GM21526 (cell line): ENCODE measurements around the gene MREG.

Source experiments
- ATAC-seq: cut with Tn5 transposase; IDR thresholded peaks from one replicate; pipeline ENCODE4 v1.9.1; 2021; ENCODE audit warnings: moderate library complexity; ENCODE audit not compliant: unreplicated experiment, low FRiP score

MREG gene

GRCh38 chr2:215899141-215900074, 113.9 kb downstream of the MREG start:
- ATAC-seq: no peak

DNA sequence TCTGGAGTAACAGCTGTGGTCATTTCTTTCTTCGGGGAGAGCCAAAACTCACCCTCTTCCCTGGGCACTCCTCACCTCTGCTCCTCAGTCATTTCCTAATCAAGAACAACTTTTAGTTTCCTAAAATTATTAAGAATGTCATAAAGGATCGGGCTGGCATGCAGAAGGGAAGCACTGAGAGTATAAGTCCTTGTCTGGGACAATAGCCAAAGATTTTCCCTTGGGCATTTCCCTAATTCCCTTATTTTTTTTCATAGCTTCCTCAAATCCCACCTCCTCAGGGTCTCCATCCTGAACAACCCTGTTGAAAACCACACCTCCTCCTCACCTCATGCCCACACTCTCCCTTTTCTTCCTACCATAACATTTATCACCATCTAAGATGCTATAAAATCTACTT, 115.0 kb downstream of the MREG start:
- no peak for ATAC-seq

GRCh38 chr2:215896921-215897320, 116.4 kb downstream of the MREG start:
- ATAC-seq: no peak

DNA sequence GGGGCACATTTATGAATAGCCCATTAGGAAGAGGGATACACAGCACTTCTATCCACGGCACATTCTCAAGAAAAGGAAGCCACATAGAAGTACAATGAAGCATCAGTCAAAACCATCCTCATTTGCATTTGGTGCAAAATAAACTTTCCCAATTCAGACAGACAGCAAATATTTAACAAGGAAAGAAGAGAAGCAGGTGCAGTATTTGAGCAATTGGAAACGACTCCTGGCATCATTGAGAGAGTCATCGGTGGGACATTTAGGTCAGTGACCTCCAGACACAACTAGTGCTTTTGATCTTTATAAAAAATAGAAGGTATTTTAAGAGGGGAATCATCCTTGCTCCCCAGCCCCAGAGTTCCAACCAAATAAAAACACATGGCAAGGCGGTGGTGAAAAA, 118.0 kb downstream of the MREG start:
- ATAC-seq: no peak
